GM23248 (cell line): ENCODE measurements around the gene PAK4. TPM values are rescaled to one million over a fixed set of nuclear protein-coding genes. Genes with fewer than 3 reads are reported as not detected.

Experiments
- DNase-seq: peaks from one replicate; pipeline ENCODE4 v3.0.0-alpha.2; 2015
- H2AFZ ChIP-seq: fragments of 200-600 bp; sonication (generic); 2 replicates; pipeline ENCODE4 v1.6.1; 2016; ENCODE audit warnings: antibody characterized with exemption
- H3F3A ChIP-seq: fragments of 200-600 bp; sonication (generic); 2 replicates; pipeline ENCODE4 v1.6.1; 2016; ENCODE audit warnings: mild to moderate bottlenecking, antibody characterized with exemption, mixed run types; ENCODE audit not compliant: insufficient read depth
- H3K27ac ChIP-seq: fragments of 200-600 bp; sonication (generic); 2 replicates; pipeline ENCODE4 v1.5.1; 2016; ENCODE audit warnings: mild to moderate bottlenecking
- H3K27me3 ChIP-seq: fragments of 200-600 bp; sonication (generic); replicated peaks from 2 replicates; pipeline ENCODE4 v1.6.1; 2016; ENCODE audit warnings: mild to moderate bottlenecking; ENCODE audit not compliant: insufficient read depth
- H3K36me3 ChIP-seq: fragments of 200-600 bp; sonication (generic); 2 replicates; pipeline ENCODE4 v1.6.1; 2016; ENCODE audit warnings: low read depth, mild to moderate bottlenecking
- H3K4me1 ChIP-seq: fragments of 200-600 bp; sonication (generic); 2 replicates; pipeline ENCODE4 v1.6.1; 2016; ENCODE audit warnings: mild to moderate bottlenecking; ENCODE audit not compliant: insufficient read depth
- H3K4me2 ChIP-seq: fragments of 200-600 bp; sonication (generic); one replicate; pipeline ENCODE4 v1.6.1; 2016; ENCODE audit warnings: mild to moderate bottlenecking; ENCODE audit not compliant: unreplicated experiment
- H3K4me3 ChIP-seq: fragments of 200-600 bp; sonication (generic); 2 replicates; pipeline ENCODE4 v1.5.1; 2016; ENCODE audit warnings: mild to moderate bottlenecking
- H3K79me2 ChIP-seq: fragments of 200-600 bp; sonication (generic); 2 replicates; pipeline ENCODE4 v1.6.1; 2016; ENCODE audit warnings: mild to moderate bottlenecking; ENCODE audit not compliant: insufficient read depth
- H3K9ac ChIP-seq: fragments of 200-600 bp; sonication (generic); 2 replicates; pipeline ENCODE4 v1.6.1; 2016; ENCODE audit warnings: mild to moderate bottlenecking
- H3K9me2 ChIP-seq: fragments of 200-600 bp; sonication (generic); 2 replicates; pipeline ENCODE4 v1.6.1; 2016; ENCODE audit warnings: mixed run types, mild to moderate bottlenecking, moderate library complexity; ENCODE audit not compliant: insufficient read depth
- H3K9me3 ChIP-seq: fragments of 200-600 bp; sonication (generic); one replicate; pipeline ENCODE4 v1.6.1; 2017; ENCODE audit warnings: low read depth
- H4K20me1 ChIP-seq: fragments of 200-600 bp; sonication (generic); 2 replicates; pipeline ENCODE4 v1.6.0; 2016; ENCODE audit not compliant: insufficient read depth
- EZH2 ChIP-seq: fragments of 200-600 bp; sonication (generic); IDR thresholded peaks from 2 replicates; pipeline ENCODE4 v1.6.1; 2018; ENCODE audit warnings: antibody characterized with exemption, mild to moderate bottlenecking; ENCODE audit not compliant: insufficient read depth, poor library complexity, severe bottlenecking
- EZH2phosphoT487 ChIP-seq: fragments of 200-600 bp; sonication (generic); IDR thresholded peaks from 2 replicates; pipeline ENCODE4 v1.6.1; 2018; ENCODE audit warnings: antibody characterized with exemption, moderate library complexity, mild to moderate bottlenecking, low read depth; ENCODE audit not compliant: insufficient read depth
- WGBS, 2 experiments: methylation state at CpG; one replicate each; pipeline ENCODE4 v1.1.6; 2015 to 2017; ENCODE audit warnings: low lambda C conversion rate in 2 of 2, low coverage in 1 of 2; ENCODE audit errors: missing lambda C conversion rate in 2 of 2; 5-methylcytosine and 5-hydroxymethylcytosine counted together
- in situ Hi-C: fragments of 300-500 bp; cut with MboI; formaldehyde crosslinking; loops from 2 replicates; pipeline ENCODE4 v1.15.0; 2020
- polyA plus RNA-seq: library from polyadenylated mRNA; unstranded; fragments of >200 nt; fragmentation: Nextera tagmentation; extraction: Ambion mirVana; gene quantifications from 2 replicates; pipeline ENCODE4 v1.2.1, GENCODE V29; 2016
- total RNA-seq: library from RNA; depleted of rRNA; stranded (reverse); fragments of >200 nt; shearing (Covaris generic); gene quantifications from 2 replicates; pipeline ENCODE4 v1.2.3, GENCODE V29; 2014

Gene PAK4
- total and polyA plus RNA-seq, 2 experiments from 2014 or later: 10.9 to 20.1 TPM

DNA sequence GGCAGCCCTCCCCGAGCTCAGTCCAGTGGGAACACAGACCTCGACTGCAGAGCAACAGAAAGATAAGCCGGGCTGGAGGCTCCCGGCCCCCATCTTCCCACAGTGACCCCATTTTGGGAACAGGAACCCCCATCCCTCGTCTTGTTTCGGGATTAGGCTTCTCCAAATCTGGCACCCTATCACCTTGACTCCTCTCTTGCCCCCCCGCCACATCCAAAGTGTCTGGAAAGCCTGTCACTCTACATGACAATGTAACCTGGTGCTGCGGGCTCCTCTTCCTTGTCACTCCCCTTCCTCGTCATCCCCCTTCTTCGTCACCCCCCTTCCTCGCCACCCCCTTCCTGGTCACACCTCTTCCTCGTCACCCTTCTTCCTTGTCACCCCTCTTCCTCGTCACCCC is 10.1 kb downstream of the PAK4 start:
- no peak for TF ChIP-seq EZH2
- no peak for TF ChIP-seq EZH2phosphoT487
- Histone ChIP-seq H4K20me1 (no peaks in the 10 kb centered on the region; the same call in 1 of the 2 replicates), H3K9me3 (no peaks in the 10 kb centered on the region), H3K4me2 (no peak overlapping the region), H3K36me3 (no peaks in the 10 kb centered on the region), H3K4me3 (no peak overlapping the region), H3K27ac (no peak overlapping the region), H3K27me3 (no peaks in the 10 kb centered on the region), H3K9ac (no peak overlapping the region), H2AFZ (no peak overlapping the region), H3K79me2 (peaks cover 98% of the 10 kb centered on the region), H3K9me2 (no peaks in the 10 kb centered on the region), H3K4me1 (no peaks in the 10 kb centered on the region), H3F3A (no peaks in the 10 kb centered on the region)
- no peak for DNase-seq
- in situ Hi-C loops: no loop called here
- WGBS, 2 experiments: 83 to 86% methylated on average over 4 to 13 of the region's 13 CpGs

DNA sequence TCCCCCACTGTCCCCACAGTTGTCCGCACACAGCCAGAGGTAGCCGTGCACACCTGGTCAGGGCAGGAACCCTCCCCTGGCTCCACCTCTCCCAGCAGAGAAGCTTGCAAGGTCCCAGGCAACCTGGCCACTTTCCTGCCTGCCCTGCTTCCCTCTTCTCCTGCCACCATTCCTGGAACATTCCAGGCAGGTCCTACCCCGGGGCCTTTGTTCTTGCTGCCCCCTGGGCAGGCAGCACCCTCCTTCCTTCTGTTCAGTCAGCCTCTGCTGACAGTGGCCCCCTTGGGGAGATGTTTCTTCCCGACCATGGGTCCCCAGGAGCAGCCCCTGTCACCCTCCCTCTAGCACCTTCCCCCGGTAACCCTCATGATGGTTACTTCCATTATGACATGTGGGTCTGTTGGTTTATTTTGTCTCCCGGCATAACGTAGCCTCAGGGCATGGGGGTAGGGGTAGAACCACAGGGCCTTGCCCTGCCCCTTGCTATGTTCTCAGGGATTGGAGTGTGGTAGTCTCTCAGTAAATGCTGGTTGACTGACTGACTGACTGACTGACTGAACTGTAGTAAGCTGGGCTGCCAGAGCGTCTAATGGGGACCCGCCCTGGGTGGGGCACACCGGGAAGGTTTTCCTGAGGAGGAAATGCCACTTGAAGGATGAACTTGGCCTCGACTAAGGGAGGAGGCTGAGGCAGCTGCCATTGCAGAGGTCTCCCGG is 10.8 kb downstream of the PAK4 start:
- Histone ChIP-seq H3K4me1 (no peaks in the 10 kb centered on the region), H2AFZ (no peak overlapping the region), H3F3A (no peaks in the 10 kb centered on the region), H3K27me3 (no peaks in the 10 kb centered on the region), H3K9me2 (no peaks in the 10 kb centered on the region), H3K4me2 (no peak overlapping the region), H4K20me1 (no peaks in the 10 kb centered on the region; the same call in 1 of the 2 replicates), H3K9me3 (no peaks in the 10 kb centered on the region), H3K79me2 (peaks cover 98% of the 10 kb centered on the region), H3K4me3 (no peak overlapping the region), H3K36me3 (no peaks in the 10 kb centered on the region), H3K9ac (no peak overlapping the region), H3K27ac (no peak overlapping the region)
- in situ Hi-C loops: no loop called here
- TF ChIP-seq EZH2: no peak
- TF ChIP-seq EZH2phosphoT487: no peak
- WGBS, 2 experiments: 70 to 72% methylated on average over 12 of the region's 12 CpGs
- DNase-seq: no peak

DNA sequence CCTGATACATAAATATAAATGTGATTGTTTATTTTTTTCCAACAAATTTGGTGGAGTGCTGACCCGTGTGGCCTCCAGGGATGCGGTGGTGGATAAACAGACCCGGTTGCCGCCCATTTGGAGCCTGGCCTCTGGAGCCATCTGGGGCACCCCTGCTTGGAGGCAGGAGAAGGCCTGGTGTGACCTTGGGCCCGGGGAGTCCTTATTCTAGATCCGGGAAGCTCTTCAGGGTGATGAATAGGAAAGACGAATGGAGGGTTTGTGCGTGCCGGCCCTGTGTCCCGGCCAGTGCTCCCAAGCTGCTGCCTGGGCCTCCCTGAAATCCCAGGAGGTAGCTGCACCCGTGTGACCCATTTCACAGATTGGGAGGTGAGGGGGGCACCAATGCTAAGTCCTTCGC is 11.5 kb downstream of the PAK4 start:
- in situ Hi-C loops: no loop called here
- Histone ChIP-seq H3K4me1 (no peaks in the 10 kb centered on the region), H3K9me3 (no peaks in the 10 kb centered on the region), H3K27ac (no peak overlapping the region), H3K9ac (no peak overlapping the region), H3K4me3 (no peak overlapping the region), H2AFZ (no peak overlapping the region), H3K36me3 (no peaks in the 10 kb centered on the region), H3K27me3 (no peaks in the 10 kb centered on the region), H3K79me2 (peaks cover 98% of the 10 kb centered on the region), H3F3A (no peaks in the 10 kb centered on the region), H4K20me1 (no peaks in the 10 kb centered on the region; the same call in 1 of the 2 replicates), H3K9me2 (no peaks in the 10 kb centered on the region), H3K4me2 (no peak overlapping the region)
- WGBS, 2 experiments: 86 to 88% methylated on average over 12 of the region's 12 CpGs
- TF ChIP-seq EZH2: no peak
- no peak for TF ChIP-seq EZH2phosphoT487
- DNase-seq: no peak

DNA sequence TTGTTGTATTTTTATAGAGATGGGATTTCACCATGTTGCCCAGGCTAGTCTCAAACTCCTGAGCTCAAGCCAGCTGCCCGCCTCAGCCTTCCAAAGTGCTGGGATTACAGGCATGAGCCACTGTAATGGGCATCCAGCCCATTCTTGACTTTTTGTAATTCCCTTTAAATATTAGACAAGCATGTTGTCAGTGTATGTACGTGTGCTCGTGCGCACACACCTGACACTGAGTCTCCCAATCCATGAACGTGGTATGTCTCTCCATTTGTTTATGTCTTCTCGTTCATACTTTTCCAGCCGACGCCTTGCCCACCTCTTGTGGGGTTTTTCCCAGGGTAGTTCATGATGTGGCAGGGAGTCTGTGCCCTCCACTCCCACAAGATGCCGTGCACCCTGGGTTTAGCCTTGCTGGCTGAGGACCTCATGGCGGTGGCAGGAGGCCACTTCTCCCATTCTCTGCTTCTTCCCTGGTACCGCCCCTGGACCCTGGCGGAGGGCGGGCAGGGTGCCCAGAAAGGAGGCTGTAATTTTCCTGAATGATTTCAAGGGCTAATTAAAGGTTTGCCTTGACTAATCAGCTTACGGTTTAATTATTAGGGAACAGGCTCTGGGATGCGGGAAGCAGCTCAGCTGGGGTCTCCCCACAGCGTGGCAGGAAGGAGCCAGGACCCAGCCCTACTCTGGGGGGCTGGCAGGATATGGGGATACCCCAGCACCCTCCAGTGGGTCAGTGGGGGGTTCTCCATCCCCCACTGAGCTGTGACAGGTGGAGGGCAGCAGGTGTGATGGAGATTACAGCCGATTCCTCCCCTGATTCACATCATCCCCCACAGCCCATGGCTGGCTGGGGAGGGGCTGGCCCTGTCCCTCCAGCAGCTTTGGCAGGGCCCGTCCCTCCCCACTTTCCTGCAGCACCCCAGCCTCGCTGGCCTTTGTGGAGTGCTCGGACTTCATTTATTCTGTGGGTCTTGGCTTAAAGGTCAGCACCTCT is 12.9 kb downstream of the PAK4 start:
- H3K36me3 ChIP-seq: no peaks in the 10 kb centered on the region
- no peaks in the 10 kb centered on the region for H3K9me2 ChIP-seq
- 89 to 91% methylated on average over 19 to 20 of the region's 20 CpGs for WGBS, 2 experiments
- no peaks in the 10 kb centered on the region; the same call in 1 of the 2 replicates for H4K20me1 ChIP-seq
- H2AFZ ChIP-seq: no peak overlapping the region
- H3K9me3 ChIP-seq: no peaks in the 10 kb centered on the region
- H3F3A ChIP-seq: no peaks in the 10 kb centered on the region
- no peak overlapping the region for H3K4me3 ChIP-seq
- no peaks in the 10 kb centered on the region for H3K27me3 ChIP-seq
- no peak overlapping the region for H3K9ac ChIP-seq
- no peak overlapping the region for H3K4me2 ChIP-seq
- H3K79me2 ChIP-seq: peaks cover 98% of the 10 kb centered on the region
- DNase-seq: no peak
- no peak overlapping the region for H3K27ac ChIP-seq
- no peak for TF ChIP-seq EZH2phosphoT487
- TF ChIP-seq EZH2: no peak
- no peaks in the 10 kb centered on the region for H3K4me1 ChIP-seq
- in situ Hi-C loops: no loop called here
